HEK293T (cell line): ENCODE measurements around the gene MARCKS.

Source experiments
- BHLHE40 ChIP-seq: fragments of 450-650 bp; IDR thresholded peaks from 2 replicates; pipeline ENCODE4 v1.6.1; 2016; ENCODE audit warnings: mild to moderate bottlenecking, moderate library complexity, borderline replicate concordance
- ELF4 ChIP-seq: fragments of 450-650 bp; IDR thresholded peaks from 2 replicates; pipeline ENCODE4 v1.6.1; 2017; ENCODE audit warnings: antibody characterized with exemption
- FOXM1 ChIP-seq: fragments of 450-650 bp; IDR thresholded peaks from 2 replicates; pipeline ENCODE4 v1.6.1; 2017; ENCODE audit warnings: mild to moderate bottlenecking, borderline replicate concordance
- HDGF ChIP-seq: fragments of 450-650 bp; IDR thresholded peaks from 2 replicates; pipeline ENCODE4 v1.6.1; 2017; ENCODE audit warnings: antibody characterized with exemption, borderline replicate concordance
- SP1 ChIP-seq: fragments of 450-650 bp; IDR thresholded peaks from 2 replicates; pipeline ENCODE4 v1.6.1; 2017
- SUZ12 ChIP-seq: fragments of 450-650 bp; IDR thresholded peaks from 2 replicates; pipeline ENCODE4 v1.6.1; 2016; ENCODE audit warnings: mild to moderate bottlenecking
- TARDBP ChIP-seq: fragments of 450-650 bp; IDR thresholded peaks from 2 replicates; pipeline ENCODE4 v1.6.1; 2016

DNA sequence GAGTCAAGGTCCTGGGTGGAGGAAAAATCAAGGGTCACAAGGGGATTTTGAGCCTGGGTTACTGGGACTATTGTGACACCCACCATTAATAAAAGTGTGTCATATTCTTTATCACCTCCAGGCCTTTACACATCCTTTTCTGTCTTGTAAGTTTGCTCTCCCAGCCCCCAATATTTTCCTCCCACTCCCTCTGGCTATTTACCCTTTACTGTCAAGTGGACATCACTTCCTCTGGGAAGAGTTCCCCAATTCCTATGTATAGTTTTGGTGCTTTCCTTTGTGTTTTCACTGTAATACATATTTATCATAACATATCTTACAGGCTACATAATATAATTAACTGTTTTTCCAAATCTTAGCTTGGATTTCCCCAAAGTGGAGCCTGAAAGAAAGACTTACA, 36.3 kb downstream of the MARCKS start:
- TF ChIP-seq BHLHE40: no peak
- no peak for TF ChIP-seq SUZ12
- TF ChIP-seq SP1: no peak
- no peak for TF ChIP-seq HDGF
- no peak for TF ChIP-seq FOXM1
- TF ChIP-seq TARDBP: no peak
- no peak for TF ChIP-seq ELF4
